SH-SY5Y (cell line): ENCODE measurements around the gene PTHLH.

Experiments used
- GATA2 ChIP-seq: IDR thresholded peaks from 2 replicates; pipeline ENCODE4 v1.6.1; 2011; ENCODE audit warnings: mild to moderate bottlenecking, low read depth, low read length
- GATA3 ChIP-seq: IDR thresholded peaks from 2 replicates; pipeline ENCODE4 v1.6.1; 2011; ENCODE audit warnings: low read depth, mild to moderate bottlenecking, low read length, moderate library complexity

PTHLH gene

GRCh38 chr12:27972721-27973120 is at the start of gene PTHLH:
Gene PTHLH (minus strand): TSS chr12:27972733. CDS start chr12:27969494, 3,239 bp downstream.
- TF ChIP-seq GATA2 (no peak), GATA3 (no peak)

DNA sequence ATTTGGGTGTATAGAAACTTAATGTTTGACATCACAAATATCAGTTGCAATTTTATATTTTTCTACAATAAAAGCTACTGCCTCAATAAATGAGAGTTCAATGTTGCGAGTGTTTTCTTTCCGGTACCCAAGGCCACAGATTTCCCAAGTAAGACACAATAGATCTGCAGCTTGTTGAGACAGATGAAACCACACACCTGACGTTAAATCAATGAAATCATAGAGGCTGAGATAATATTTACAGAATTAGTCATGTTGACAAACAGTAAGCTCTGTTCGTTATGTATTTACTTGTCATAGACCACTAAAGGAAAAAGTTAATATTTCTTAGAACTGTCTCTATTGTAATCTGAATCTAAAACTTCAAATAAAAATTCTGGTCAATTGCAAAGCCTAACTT is 49.2 kb upstream of the PTHLH start:
- TF ChIP-seq GATA2 (no peak), GATA3 (no peak)

DNA sequence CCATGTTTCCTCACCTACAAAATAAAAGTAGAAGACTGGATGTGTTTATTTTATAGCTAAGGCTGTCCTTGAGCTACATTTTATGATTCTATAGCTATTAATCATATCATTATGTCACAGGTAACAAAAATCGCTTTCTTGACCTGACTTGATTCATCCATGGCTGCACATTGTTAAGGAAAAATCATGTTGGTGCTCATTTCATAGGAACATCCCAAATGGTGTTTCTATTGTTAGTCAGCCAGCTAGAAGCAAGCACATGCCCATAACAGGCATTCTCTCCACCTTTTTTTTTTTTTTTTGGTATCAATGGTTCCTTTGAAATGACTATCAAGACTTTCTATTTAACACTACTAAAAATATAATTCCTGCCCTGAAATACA is 45.3 kb upstream of the PTHLH start:
- TF ChIP-seq GATA2 = no peak
- TF ChIP-seq GATA3 = no peak

DNA sequence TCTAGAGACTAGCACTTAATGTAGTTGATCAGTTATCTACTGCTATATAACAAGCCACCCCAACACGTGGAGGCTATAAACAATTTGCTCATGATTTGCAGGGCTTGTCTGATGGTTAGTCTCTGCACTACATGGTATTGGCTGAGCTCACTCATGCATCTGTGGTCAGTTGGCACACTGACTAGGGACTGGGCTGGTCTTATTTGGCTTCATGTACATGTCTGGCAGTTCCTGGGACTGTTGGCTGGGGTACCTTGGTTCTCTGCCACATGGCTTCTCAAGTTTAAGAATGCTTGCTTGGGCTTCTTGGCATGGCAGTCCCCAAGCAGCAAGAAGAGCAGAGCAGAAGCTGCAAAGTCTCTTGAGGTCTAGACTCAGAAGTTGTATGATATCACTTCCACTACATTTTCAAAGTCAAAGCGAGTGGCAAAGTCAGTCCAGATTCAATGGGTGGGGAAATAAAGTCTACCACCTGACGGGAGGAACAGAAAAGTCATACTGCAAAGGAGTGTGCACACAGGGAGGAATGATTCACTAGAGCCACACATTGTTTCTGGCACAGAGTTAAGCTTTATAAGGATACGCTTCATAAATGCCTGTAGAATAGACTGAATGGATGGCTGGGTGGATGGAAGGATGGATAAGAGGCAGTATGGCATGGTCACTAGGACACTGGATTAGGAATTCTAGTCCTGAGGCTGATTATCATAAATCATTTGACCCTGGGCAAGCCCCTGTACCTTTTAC is 44.8 kb upstream of the PTHLH start:
- TF ChIP-seq GATA3 (no peak), GATA2 (no peak)

- TF ChIP-seq GATA2 = no peak
- no peak for TF ChIP-seq GATA3
Observed at GRCh38 chr12:28015165-28015564, 42.6 kb upstream of the PTHLH start.

GRCh38 chr12:28014196-28014595 is 41.7 kb upstream of the PTHLH start:
- TF ChIP-seq GATA2 (no peak), GATA3 (no peak)

DNA sequence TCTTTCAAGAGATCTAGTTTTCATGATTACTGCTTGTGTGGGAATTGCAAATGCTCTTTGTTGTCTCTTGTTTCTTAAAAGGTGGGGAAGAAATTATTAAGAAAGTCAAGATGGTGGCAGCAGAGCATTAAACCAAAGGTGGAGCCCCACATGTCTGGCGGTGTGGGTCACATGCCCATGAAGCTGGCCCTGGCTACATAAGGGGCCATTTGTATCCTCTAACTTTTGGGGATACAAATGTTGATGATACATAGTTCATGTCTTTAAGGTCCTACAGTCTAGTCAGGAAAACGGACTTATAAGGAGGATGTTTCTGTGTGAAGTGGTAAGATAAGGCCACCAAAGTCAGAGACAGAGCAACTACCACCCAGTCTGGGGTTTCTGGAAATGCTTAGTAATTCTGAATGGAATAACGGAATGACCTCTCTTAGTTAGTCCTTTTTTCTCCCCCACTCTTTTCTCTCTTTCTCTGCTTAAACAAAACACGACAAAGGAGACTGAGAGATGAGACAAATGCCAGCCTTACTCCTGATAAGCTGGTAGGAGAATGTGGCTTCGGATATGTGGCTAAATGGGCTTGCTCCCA is 39.9 kb upstream of the PTHLH start:
- TF ChIP-seq GATA3 = no peak
- no peak for TF ChIP-seq GATA2

DNA sequence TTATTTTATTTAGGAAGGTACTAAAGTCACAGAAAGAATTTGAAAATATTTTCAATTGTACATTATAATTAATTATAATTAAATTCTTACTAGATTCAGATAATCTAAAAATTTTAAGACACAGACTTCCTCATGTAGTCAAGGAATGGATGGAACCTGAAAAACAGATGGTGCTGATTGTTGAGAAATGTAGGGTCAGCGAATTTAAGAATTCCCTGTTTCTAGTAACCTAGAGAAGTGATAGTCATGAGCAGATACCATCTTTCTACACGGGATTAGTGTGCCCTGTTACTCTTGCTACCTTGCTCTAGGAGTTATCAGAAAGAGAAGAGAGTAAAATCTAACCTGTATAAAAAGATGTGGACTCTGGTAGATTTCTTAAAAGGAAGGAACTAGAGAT is 37.5 kb upstream of the PTHLH start:
- no peak for TF ChIP-seq GATA2
- no peak for TF ChIP-seq GATA3

DNA sequence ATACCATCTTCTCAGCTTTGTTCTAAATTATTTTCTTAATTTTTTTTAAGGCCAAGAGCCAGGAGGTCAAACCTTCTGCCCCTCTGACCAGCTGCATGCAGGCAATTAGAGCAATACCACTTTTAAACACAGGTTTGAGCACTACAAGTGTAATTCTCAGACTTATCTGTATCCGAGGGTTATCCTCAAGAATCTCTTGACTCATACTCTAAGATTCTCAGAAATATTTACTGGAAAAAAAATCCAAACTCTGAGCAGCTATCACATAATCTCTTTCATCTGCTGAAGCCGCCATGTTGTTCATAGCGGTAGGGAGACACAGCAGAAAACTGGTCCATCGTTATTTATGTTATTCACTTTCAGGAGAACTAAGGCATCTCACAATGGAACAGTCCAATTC is 27.4 kb upstream of the PTHLH start:
- TF ChIP-seq GATA2 = no peak

GRCh38 chr12:27999521-27999920 is 27.0 kb upstream of the PTHLH start:
- no peak for TF ChIP-seq GATA2
- no peak for TF ChIP-seq GATA3

- TF ChIP-seq GATA3 = no peak
Observed at GRCh38 chr12:27998658-27999057, 26.1 kb upstream of the PTHLH start.

- TF ChIP-seq GATA2 (no peak), GATA3 (no peak)
Observed at GRCh38 chr12:27998170-27998569, 25.6 kb upstream of the PTHLH start.

GRCh38 chr12:27996761-27997160 is 24.2 kb upstream of the PTHLH start:
- TF ChIP-seq GATA2 (no peak), GATA3 (no peak)

GRCh38 chr12:27995406-27995805 is 22.9 kb upstream of the PTHLH start:
- TF ChIP-seq GATA2 (no peak), GATA3 (no peak)

- TF ChIP-seq GATA2 (no peak), GATA3 (no peak)
Observed at GRCh38 chr12:27988594-27989233, 16.2 kb upstream of the PTHLH start.
